Epithelial cell of proximal tubule (primary cell): ENCODE measurements around the gene POP7. TPM values are rescaled to one million over a fixed set of nuclear protein-coding genes. Genes with fewer than 3 reads are reported as not detected.

Source experiments
- DNase-seq: peaks from one replicate; pipeline ENCODE4 v3.0.0-alpha.2; 2011; ENCODE audit warnings: low read depth
- H3K4me3 ChIP-seq: 2 replicates; pipeline ENCODE4 v1.5.1; 2011; ENCODE audit warnings: low read depth, mild to moderate bottlenecking, low read length
- total RNA-seq: library from RNA; depleted of rRNA; stranded (reverse); fragments of >200 nt; gene quantifications from 2 replicates; pipeline ENCODE4 v1.2.3, GENCODE V29; 2015
- TF ChIP-seq, protein P1 (sequence below): conservative IDR thresholded peaks from 2 replicates; pipeline ENCODE4 v1.5.1; 2012; ENCODE audit warnings: low read depth, mild to moderate bottlenecking, low read length

Gene POP7
- total RNA-seq, 1 donor from 2014 or later: 42.7 TPM

- DNase-seq: no peak
- no peak overlapping the region for H3K4me3 ChIP-seq
- TF ChIP-seq, protein P1, sequence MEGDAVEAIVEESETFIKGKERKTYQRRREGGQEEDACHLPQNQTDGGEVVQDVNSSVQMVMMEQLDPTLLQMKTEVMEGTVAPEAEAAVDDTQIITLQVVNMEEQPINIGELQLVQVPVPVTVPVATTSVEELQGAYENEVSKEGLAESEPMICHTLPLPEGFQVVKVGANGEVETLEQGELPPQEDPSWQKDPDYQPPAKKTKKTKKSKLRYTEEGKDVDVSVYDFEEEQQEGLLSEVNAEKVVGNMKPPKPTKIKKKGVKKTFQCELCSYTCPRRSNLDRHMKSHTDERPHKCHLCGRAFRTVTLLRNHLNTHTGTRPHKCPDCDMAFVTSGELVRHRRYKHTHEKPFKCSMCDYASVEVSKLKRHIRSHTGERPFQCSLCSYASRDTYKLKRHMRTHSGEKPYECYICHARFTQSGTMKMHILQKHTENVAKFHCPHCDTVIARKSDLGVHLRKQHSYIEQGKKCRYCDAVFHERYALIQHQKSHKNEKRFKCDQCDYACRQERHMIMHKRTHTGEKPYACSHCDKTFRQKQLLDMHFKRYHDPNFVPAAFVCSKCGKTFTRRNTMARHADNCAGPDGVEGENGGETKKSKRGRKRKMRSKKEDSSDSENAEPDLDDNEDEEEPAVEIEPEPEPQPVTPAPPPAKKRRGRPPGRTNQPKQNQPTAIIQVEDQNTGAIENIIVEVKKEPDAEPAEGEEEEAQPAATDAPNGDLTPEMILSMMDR: no peak
These were observed 20.8 kb upstream of the POP7 start for GRCh38 chr7:100685049-100685605.

DNA sequence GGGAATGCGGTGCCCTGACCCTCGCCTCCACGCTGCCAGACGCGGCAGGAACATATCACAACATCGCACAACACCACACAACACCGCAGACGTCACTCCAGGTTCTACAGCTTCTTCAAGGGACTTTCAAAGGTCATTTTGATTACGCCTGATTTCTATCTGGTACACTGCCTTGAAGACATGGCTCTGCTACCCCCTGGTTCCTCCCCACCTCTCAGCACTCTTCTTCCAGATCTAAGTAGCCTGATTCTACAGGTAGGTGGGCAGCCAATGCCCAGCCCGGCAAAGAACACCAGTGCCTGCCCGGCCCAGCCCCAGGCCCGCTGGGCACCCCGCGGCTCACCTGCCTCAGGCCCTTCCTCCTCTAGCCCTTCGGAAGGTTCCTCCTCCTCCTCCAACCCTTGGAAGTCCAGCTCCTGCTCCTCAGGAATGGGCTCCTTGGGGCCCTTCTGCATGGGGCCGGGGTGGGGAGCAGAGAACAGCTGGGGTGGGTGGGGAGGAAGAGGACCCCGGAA is 20.2 kb upstream of the POP7 start:
- no peak for DNase-seq
- TF ChIP-seq, protein P1: no peak
- no peak overlapping the region for H3K4me3 ChIP-seq

DNA sequence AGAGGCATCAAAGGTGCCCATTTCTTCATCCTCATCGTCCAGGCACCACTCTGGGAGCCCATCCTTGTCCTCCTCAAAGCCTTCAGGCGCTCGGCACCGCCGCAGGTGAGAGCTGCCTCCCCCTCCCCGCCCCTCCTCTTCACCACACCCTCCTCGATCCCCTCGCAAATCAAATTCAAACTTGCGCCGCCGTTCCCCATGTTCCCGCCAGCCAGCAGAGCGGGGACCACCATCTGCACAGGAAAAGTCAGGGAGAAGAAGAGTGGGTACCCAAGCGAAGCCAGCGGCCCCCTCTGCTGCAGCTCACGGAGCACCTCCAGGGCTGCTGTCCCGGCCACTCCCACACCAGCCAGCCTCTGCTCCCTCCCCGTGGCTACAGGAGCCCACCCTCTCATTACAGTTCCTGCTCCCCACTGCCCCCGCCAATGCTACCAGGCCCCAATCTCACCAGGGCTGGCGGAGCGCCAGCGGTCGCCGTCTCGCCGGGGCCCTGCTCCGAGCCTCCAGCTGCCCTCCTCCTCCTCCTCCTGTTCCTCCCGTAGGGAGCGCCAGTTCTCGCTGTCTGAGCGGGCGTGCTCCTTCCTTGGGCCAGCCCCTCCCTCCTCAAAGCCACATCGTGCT is 19.6 kb upstream of the POP7 start:
- H3K4me3 ChIP-seq: no peak overlapping the region
- TF ChIP-seq, protein P1: no peak
- DNase-seq: no peak

GRCh38 chr7:100686822-100687211 is 19.1 kb upstream of the POP7 start:
- TF ChIP-seq, protein P1: no peak
- H3K4me3 ChIP-seq: no peak overlapping the region
- DNase-seq: no peak

DNA sequence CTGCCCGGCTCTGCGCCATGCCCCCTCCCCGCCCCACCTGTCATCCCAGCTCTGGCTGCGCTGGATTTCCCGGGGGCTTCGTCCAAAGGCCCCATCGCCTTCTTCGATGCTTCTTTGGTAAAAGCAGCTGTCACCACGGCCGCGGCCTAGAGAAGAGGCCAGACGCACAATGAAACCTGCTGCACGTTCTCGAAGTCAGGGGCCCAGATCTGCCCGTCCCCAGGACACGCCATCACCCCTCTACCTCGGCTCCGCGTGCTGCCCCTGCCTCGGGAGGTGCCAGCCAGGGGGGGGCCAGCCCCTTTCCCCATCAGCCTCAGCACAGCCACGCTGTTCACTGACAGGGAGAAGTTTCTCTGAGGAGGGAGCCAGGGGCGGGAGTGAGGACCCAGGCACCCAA is 18.7 kb upstream of the POP7 start:
- no peak for DNase-seq
- TF ChIP-seq, protein P1: no peak
- H3K4me3 ChIP-seq: no peak overlapping the region

GRCh38 chr7:100687751-100688300 is 18.1 kb upstream of the POP7 start:
- H3K4me3 ChIP-seq: no peak overlapping the region
- TF ChIP-seq, protein P1: no peak

More at GRCh38 chr7:100687751-100688300, 18.1 kb upstream of the POP7 start:
- DNase-seq: no peak
